SU-DHL-6 (cell line): ENCODE measurements around the gene IL22.

ENCODE experiments used
- H2AFZ ChIP-seq: fragments of 200-600 bp; sonication (generic); 2 replicates; pipeline ENCODE4 v1.6.1; 2014; ENCODE audit warnings: low read depth, mild to moderate bottlenecking, moderate library complexity, mixed read lengths, antibody characterized with exemption, low read length; ENCODE audit not compliant: severe bottlenecking
- H3F3A ChIP-seq: fragments of 200-600 bp; shearing (Covaris generic); 2 replicates; pipeline ENCODE4 v1.6.0; 2016; ENCODE audit warnings: antibody characterized with exemption, mild to moderate bottlenecking; ENCODE audit not compliant: insufficient read depth
- H3K27ac ChIP-seq: fragments of 200-600 bp; sonication (generic); 2 replicates; pipeline ENCODE4 v1.5.1; 2016; ENCODE audit warnings: low read depth, mild to moderate bottlenecking, low read length, moderate library complexity, mixed read lengths
- H3K27me3 ChIP-seq: fragments of 200-600 bp; sonication (generic), shearing (Covaris generic); 2 replicates; pipeline ENCODE4 v1.6.0; 2014; ENCODE audit warnings: mild to moderate bottlenecking, low read length
- H3K36me3 ChIP-seq: fragments of 200-600 bp; sonication (generic); 2 replicates; pipeline ENCODE4 v1.6.1; 2014; ENCODE audit warnings: mild to moderate bottlenecking, low read length, mixed read lengths
- H3K4me2 ChIP-seq: fragments of 300-600, 200-600 bp; shearing (Covaris generic), sonication (generic); 2 replicates; pipeline ENCODE4 v1.6.0; 2014; ENCODE audit warnings: low read length, low read depth, mild to moderate bottlenecking; ENCODE audit not compliant: poor library complexity, severe bottlenecking
- H3K4me3 ChIP-seq: fragments of 200-600 bp; sonication (generic); 2 replicates; pipeline ENCODE4 v1.5.1; 2014; ENCODE audit warnings: antibody characterized with exemption, low read length, mild to moderate bottlenecking, mixed read lengths; ENCODE audit not compliant: insufficient read depth, poor library complexity, severe bottlenecking
- H3K79me2 ChIP-seq: fragments of 200-600 bp; sonication (generic); 2 replicates; pipeline ENCODE4 v1.6.1; 2014; ENCODE audit warnings: mild to moderate bottlenecking, low read length, moderate library complexity; ENCODE audit not compliant: insufficient read depth
- H3K9ac ChIP-seq: fragments of 200-600 bp; sonication (generic); 2 replicates; pipeline ENCODE4 v1.7.0; 2014; ENCODE audit warnings: mild to moderate bottlenecking, low read length
- H3K9me2 ChIP-seq: fragments of 200-600 bp; sonication (generic); replicated peaks from 2 replicates; pipeline ENCODE4 v1.6.1; 2014; ENCODE audit warnings: low read length; ENCODE audit not compliant: insufficient read depth
- H3K9me3 ChIP-seq: fragments of 200-600 bp; sonication (generic); 2 replicates; pipeline ENCODE4 v1.6.1; 2014; ENCODE audit warnings: low read length, mixed read lengths; ENCODE audit not compliant: insufficient read depth
- H4K20me1 ChIP-seq: fragments of 200-600 bp; sonication (generic); 2 replicates; pipeline ENCODE4 v1.6.1; 2014; ENCODE audit warnings: low read depth, mild to moderate bottlenecking, antibody characterized with exemption, low read length, moderate library complexity, mixed read lengths
- CTCF ChIP-seq: fragments of 200-600 bp; sonication (generic); IDR thresholded peaks from one replicate; pipeline ENCODE4 v1.5.1; 2017; ENCODE audit warnings: antibody characterized with exemption, mild to moderate bottlenecking, low read length, moderate library complexity; ENCODE audit not compliant: insufficient read depth, poor library complexity, severe bottlenecking
- EZH2phosphoT487 ChIP-seq: fragments of 200-600 bp; sonication (generic), shearing (Covaris generic); conservative IDR thresholded peaks from 2 replicates; pipeline ENCODE4 v1.6.1; 2018; ENCODE audit warnings: mild to moderate bottlenecking, antibody characterized with exemption, low read length, moderate library complexity, mixed read lengths

IL22 gene

GRCh38 chr12:68236421-68237059 is 16.9 kb downstream of the IL22 start:
- Histone ChIP-seq H3K36me3 (no peaks in the 10 kb centered on the region), H3K9ac (no peak overlapping the region), H3K4me2 (peak overlapping the region; percentile 45), H3K4me3 (no peak overlapping the region), H3K9me3 (no peaks in the 10 kb centered on the region), H4K20me1 (no peaks in the 10 kb centered on the region), H3K27me3 (no peaks in the 10 kb centered on the region), H3K79me2 (no peaks in the 10 kb centered on the region), H3K27ac (no peak overlapping the region), H2AFZ (peak overlapping the region; percentile 5), H3K9me2 (no peaks in the 10 kb centered on the region), H3F3A (no peaks in the 10 kb centered on the region)
- no peak for TF ChIP-seq CTCF
- no peak for TF ChIP-seq EZH2phosphoT487

- Histone ChIP-seq H3K4me3 (no peak overlapping the region), H3K4me2 (no peak overlapping the region)
Measured at GRCh38 chr12:68235576-68235975, 17.8 kb downstream of the IL22 start.

GRCh38 chr12:68234140-68234539 is 19.3 kb downstream of the IL22 start:
- Histone ChIP-seq H3F3A (no peaks in the 10 kb centered on the region), H3K27ac (no peak overlapping the region), H3K27me3 (no peaks in the 10 kb centered on the region), H3K79me2 (no peaks in the 10 kb centered on the region), H3K4me3 (no peak overlapping the region), H3K9me3 (no peaks in the 10 kb centered on the region), H4K20me1 (no peaks in the 10 kb centered on the region), H3K9me2 (no peaks in the 10 kb centered on the region), H3K36me3 (no peaks in the 10 kb centered on the region), H2AFZ (no peak overlapping the region), H3K4me2 (no peak overlapping the region), H3K9ac (no peak overlapping the region)
- TF ChIP-seq EZH2phosphoT487 (no peak), CTCF (no peak)

More at GRCh38 chr12:68235576-68235975, 17.8 kb downstream of the IL22 start:
- H2AFZ ChIP-seq = no peak overlapping the region
- H3K79me2 ChIP-seq = no peaks in the 10 kb centered on the region
- H3K27me3 ChIP-seq = no peaks in the 10 kb centered on the region
- TF ChIP-seq EZH2phosphoT487 (no peak), CTCF (no peak)
- H3K9me2 ChIP-seq = no peaks in the 10 kb centered on the region
- no peak overlapping the region for H3K9ac ChIP-seq
- H4K20me1 ChIP-seq = no peaks in the 10 kb centered on the region
- H3F3A ChIP-seq = no peaks in the 10 kb centered on the region
- H3K9me3 ChIP-seq = no peaks in the 10 kb centered on the region
- H3K36me3 ChIP-seq = no peaks in the 10 kb centered on the region
- H3K27ac ChIP-seq = no peak overlapping the region
